Stimulated activated CD8-positive, alpha-beta memory T cell treated with anti-CD3 and anti-CD28 coated beads, Interleukin-2, amount 100 ng/mL, for 1 hour (primary cell): ENCODE data around the gene EXTL2.
"Not testable (repeated sequence)": the region's sequence is repeated elsewhere in the genome, so short reads cannot be mapped to it uniquely, and the experiment has no call there.

Source experiments
- DNase-seq, 2 donors: peaks; one replicate each; pipeline ENCODE4 v3.0.0-alpha.2; 2020; ENCODE audit warnings: low read depth in 2 of 2

EXTL2 gene

GRCh38 chr1:100903777-100904176 lies 9.1 kb upstream of the EXTL2 start:
- DNase-seq = no peak

GRCh38 chr1:100902365-100902764 lies 7.7 kb upstream of the EXTL2 start:
- no peak for DNase-seq

- DNase-seq = peak; percentile 6 to 9
These were observed 1.9 kb upstream of the EXTL2 start for GRCh38 chr1:100896481-100896982.

GRCh38 chr1:100895540-100896480 lies 1.2 kb upstream of the EXTL2 start, which contains the start of gene SLC30A7:
TSS of gene SLC30A7 (plus strand) at chr1:100896090. CDS start at chr1:100896263, 173 bp downstream.
- peak; percentile 90 to 93 for DNase-seq

- no peak for DNase-seq
These were observed 924 bp downstream of the EXTL2 start for GRCh38 chr1:100893718-100894117.

GRCh38 chr1:100892554-100892953 lies 2.1 kb downstream of the EXTL2 start:
- DNase-seq = no peak

GRCh38 chr1:100891380-100891779 lies 3.3 kb downstream of the EXTL2 start:
- DNase-seq = no peak

GRCh38 chr1:100889869-100890482 lies 4.7 kb downstream of the EXTL2 start:
- DNase-seq = not testable (repeated sequence)

GRCh38 chr1:100889007-100889406 lies 5.6 kb downstream of the EXTL2 start:
- not testable (repeated sequence) for DNase-seq

- no peak for DNase-seq
These were observed 10.7 kb downstream of the EXTL2 start for GRCh38 chr1:100883963-100884362.

GRCh38 chr1:100882698-100883097 lies 11.9 kb downstream of the EXTL2 start:
- no peak for DNase-seq

GRCh38 chr1:100881687-100882086 lies 13.0 kb downstream of the EXTL2 start:
- DNase-seq = no peak

GRCh38 chr1:100879422-100879821 lies 15.2 kb downstream of the EXTL2 start:
- no peak for DNase-seq

- DNase-seq = no peak
These were observed 18.4 kb downstream of the EXTL2 start for GRCh38 chr1:100876291-100876690.

- no peak for DNase-seq
These were observed 19.4 kb downstream of the EXTL2 start for GRCh38 chr1:100875228-100875627.

GRCh38 chr1:100874433-100874832 lies 20.2 kb downstream of the EXTL2 start:
- DNase-seq = no peak

- DNase-seq = no peak
These were observed 24.6 kb downstream of the EXTL2 start for GRCh38 chr1:100869996-100870395.

GRCh38 chr1:100868364-100868995 lies 26.2 kb downstream of the EXTL2 start:
- DNase-seq = no peak

GRCh38 chr1:100866901-100867206 lies 27.8 kb downstream of the EXTL2 start:
- DNase-seq = no peak

GRCh38 chr1:100866041-100866900 lies 28.4 kb downstream of the EXTL2 start:
- no peak for DNase-seq

GRCh38 chr1:100862591-100862990 lies 32.1 kb downstream of the EXTL2 start:
- DNase-seq = no peak
